ENCODE data around the gene CDON.

GRCh38 chr11:126029805-126030204 is 32.9 kb downstream of the CDON start:
- TF ChIP-seq, protein P1, sequence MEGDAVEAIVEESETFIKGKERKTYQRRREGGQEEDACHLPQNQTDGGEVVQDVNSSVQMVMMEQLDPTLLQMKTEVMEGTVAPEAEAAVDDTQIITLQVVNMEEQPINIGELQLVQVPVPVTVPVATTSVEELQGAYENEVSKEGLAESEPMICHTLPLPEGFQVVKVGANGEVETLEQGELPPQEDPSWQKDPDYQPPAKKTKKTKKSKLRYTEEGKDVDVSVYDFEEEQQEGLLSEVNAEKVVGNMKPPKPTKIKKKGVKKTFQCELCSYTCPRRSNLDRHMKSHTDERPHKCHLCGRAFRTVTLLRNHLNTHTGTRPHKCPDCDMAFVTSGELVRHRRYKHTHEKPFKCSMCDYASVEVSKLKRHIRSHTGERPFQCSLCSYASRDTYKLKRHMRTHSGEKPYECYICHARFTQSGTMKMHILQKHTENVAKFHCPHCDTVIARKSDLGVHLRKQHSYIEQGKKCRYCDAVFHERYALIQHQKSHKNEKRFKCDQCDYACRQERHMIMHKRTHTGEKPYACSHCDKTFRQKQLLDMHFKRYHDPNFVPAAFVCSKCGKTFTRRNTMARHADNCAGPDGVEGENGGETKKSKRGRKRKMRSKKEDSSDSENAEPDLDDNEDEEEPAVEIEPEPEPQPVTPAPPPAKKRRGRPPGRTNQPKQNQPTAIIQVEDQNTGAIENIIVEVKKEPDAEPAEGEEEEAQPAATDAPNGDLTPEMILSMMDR (IDR thresholded peaks at IDR 0.05): no peak
- TF ChIP-seq ZFX (IDR thresholded peaks at IDR 0.05; ENCODE audit: borderline replicate concordance): no peak

All from 22Rv1 (cell line).